ENCODE measurements around the gene ANO10.
"Not testable (repeated sequence)": the region's sequence is repeated elsewhere in the genome, so short reads cannot be mapped to it uniquely, and the experiment has no call there.

The ANO10 gene

GRCh38 chr3:43361077-43361476 lies 260.7 kb downstream of the ANO10 start:
- Histone ChIP-seq H3K27me3 (ENCODE audit: insufficient read depth, poor library complexity, severe bottlenecking) (no peaks in the 10 kb centered on the region), H3K27ac (ENCODE audit: poor library complexity, severe bottlenecking) (no peak overlapping the region), H3K4me3 (ENCODE audit: severe bottlenecking) (no peak overlapping the region), H3K4me1 (ENCODE audit: insufficient read depth, poor library complexity, severe bottlenecking) (no peaks in the 10 kb centered on the region), H3K9me3 (ENCODE audit: severe bottlenecking) (peaks cover 3% of the 10 kb centered on the region), H3K36me3 (ENCODE audit: low read depth) (no peaks in the 10 kb centered on the region)
- ATAC-seq (ENCODE audit: low read depth) (no peak), DNase-seq (ENCODE audit: low spot score) (no peak)
- TF ChIP-seq CTCF (IDR thresholded peaks at IDR 0.05; ENCODE audit: poor library complexity, severe bottlenecking) = no peak

- H3K4me1 ChIP-seq (ENCODE audit: insufficient read depth, poor library complexity, severe bottlenecking); DNase-seq (ENCODE audit: low spot score); H3K4me3 ChIP-seq (ENCODE audit: severe bottlenecking); H3K27ac ChIP-seq (ENCODE audit: poor library complexity, severe bottlenecking); ATAC-seq (ENCODE audit: low read depth); H3K27me3 ChIP-seq (ENCODE audit: insufficient read depth, poor library complexity, severe bottlenecking); H3K36me3 ChIP-seq (ENCODE audit: low read depth): not testable (repeated sequence)
- H3K9me3 ChIP-seq (ENCODE audit: severe bottlenecking) = peaks cover 21% of the 10 kb centered on the region
These were observed 265.8 kb downstream of the ANO10 start for GRCh38 chr3:43356033-43356432.

- Histone ChIP-seq H3K27ac (ENCODE audit: poor library complexity, severe bottlenecking) (no peak overlapping the region), H3K4me3 (ENCODE audit: severe bottlenecking) (no peak overlapping the region), H3K27me3 (ENCODE audit: insufficient read depth, poor library complexity, severe bottlenecking) (no peaks in the 10 kb centered on the region), H3K36me3 (ENCODE audit: low read depth) (peaks cover 20% of the 10 kb centered on the region), H3K4me1 (ENCODE audit: insufficient read depth, poor library complexity, severe bottlenecking) (no peaks in the 10 kb centered on the region), H3K9me3 (ENCODE audit: severe bottlenecking) (peaks cover 27% of the 10 kb centered on the region)
- DNase-seq (ENCODE audit: low spot score) (no peak), ATAC-seq (ENCODE audit: low read depth) (no peak)
- TF ChIP-seq CTCF (IDR thresholded peaks at IDR 0.05; ENCODE audit: poor library complexity, severe bottlenecking) = no peak
These were observed 267.7 kb downstream of the ANO10 start for GRCh38 chr3:43353923-43354670.

GRCh38 chr3:43353393-43353792 lies 268.4 kb downstream of the ANO10 start:
- DNase-seq (ENCODE audit: low spot score) (no peak), ATAC-seq (ENCODE audit: low read depth) (no peak)
- peaks cover 27% of the 10 kb centered on the region for H3K36me3 ChIP-seq (ENCODE audit: low read depth)
- H3K27ac ChIP-seq (ENCODE audit: poor library complexity, severe bottlenecking) = no peak overlapping the region
- no peaks in the 10 kb centered on the region for H3K27me3 ChIP-seq (ENCODE audit: insufficient read depth, poor library complexity, severe bottlenecking)
- H3K9me3 ChIP-seq (ENCODE audit: severe bottlenecking) = peaks cover 27% of the 10 kb centered on the region
- H3K4me1 ChIP-seq (ENCODE audit: insufficient read depth, poor library complexity, severe bottlenecking) = no peaks in the 10 kb centered on the region
- TF ChIP-seq CTCF (IDR thresholded peaks at IDR 0.05; ENCODE audit: poor library complexity, severe bottlenecking) = no peak
- no peak overlapping the region for H3K4me3 ChIP-seq (ENCODE audit: severe bottlenecking)

- TF ChIP-seq CTCF (IDR thresholded peaks at IDR 0.05; ENCODE audit: poor library complexity, severe bottlenecking) = no peak
- H3K27ac ChIP-seq (ENCODE audit: poor library complexity, severe bottlenecking) = no peak overlapping the region
- ATAC-seq (ENCODE audit: low read depth) = no peak
These were observed 272.1 kb downstream of the ANO10 start for GRCh38 chr3:43349716-43350115.

More at GRCh38 chr3:43349716-43350115, 272.1 kb downstream of the ANO10 start:
- H3K27me3 ChIP-seq (ENCODE audit: insufficient read depth, poor library complexity, severe bottlenecking) = no peaks in the 10 kb centered on the region
- DNase-seq (ENCODE audit: low spot score) = no peak
- H3K9me3 ChIP-seq (ENCODE audit: severe bottlenecking) = peaks cover 18% of the 10 kb centered on the region
- H3K4me3 ChIP-seq (ENCODE audit: severe bottlenecking) = no peak overlapping the region
- H3K36me3 ChIP-seq (ENCODE audit: low read depth) = peaks cover 55% of the 10 kb centered on the region
- H3K4me1 ChIP-seq (ENCODE audit: insufficient read depth, poor library complexity, severe bottlenecking) = no peaks in the 10 kb centered on the region

Data from RWPE2 (cell line).